Ishikawa (cell line): ENCODE measurements around the gene SLC24A4.

Experiments used
- ZBTB7A ChIP-seq: IDR thresholded peaks from 2 replicates; pipeline ENCODE4 v1.6.1; 2012; ENCODE audit warnings: low read depth
- TF ChIP-seq, protein P1 (sequence below): IDR thresholded peaks from 2 replicates; pipeline ENCODE4 v1.6.1; 2012

GRCh38 chr14:92510972-92511371, 188.0 kb downstream of the SLC24A4 start:
- TF ChIP-seq, protein P1, sequence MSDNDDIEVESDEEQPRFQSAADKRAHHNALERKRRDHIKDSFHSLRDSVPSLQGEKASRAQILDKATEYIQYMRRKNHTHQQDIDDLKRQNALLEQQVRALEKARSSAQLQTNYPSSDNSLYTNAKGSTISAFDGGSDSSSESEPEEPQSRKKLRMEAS, result no peak
- TF ChIP-seq ZBTB7A, result no peak
